Measurements from ENCODE around the gene LTBP3.

The LTBP3 gene

GRCh38 chr11:65578134-65578533 lies 20.0 kb upstream of the LTBP3 start:
- H3K4me3 ChIP-seq (ENCODE audit: low read depth, low read length): no peak overlapping the region

GRCh38 chr11:65577756-65578109 lies 19.6 kb upstream of the LTBP3 start:
- H3K9me3 ChIP-seq (ENCODE audit: severe bottlenecking): no peaks in the 10 kb centered on the region
- TF ChIP-seq, protein P1, sequence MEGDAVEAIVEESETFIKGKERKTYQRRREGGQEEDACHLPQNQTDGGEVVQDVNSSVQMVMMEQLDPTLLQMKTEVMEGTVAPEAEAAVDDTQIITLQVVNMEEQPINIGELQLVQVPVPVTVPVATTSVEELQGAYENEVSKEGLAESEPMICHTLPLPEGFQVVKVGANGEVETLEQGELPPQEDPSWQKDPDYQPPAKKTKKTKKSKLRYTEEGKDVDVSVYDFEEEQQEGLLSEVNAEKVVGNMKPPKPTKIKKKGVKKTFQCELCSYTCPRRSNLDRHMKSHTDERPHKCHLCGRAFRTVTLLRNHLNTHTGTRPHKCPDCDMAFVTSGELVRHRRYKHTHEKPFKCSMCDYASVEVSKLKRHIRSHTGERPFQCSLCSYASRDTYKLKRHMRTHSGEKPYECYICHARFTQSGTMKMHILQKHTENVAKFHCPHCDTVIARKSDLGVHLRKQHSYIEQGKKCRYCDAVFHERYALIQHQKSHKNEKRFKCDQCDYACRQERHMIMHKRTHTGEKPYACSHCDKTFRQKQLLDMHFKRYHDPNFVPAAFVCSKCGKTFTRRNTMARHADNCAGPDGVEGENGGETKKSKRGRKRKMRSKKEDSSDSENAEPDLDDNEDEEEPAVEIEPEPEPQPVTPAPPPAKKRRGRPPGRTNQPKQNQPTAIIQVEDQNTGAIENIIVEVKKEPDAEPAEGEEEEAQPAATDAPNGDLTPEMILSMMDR (IDR thresholded peaks at IDR 0.05; ENCODE audit: low read depth, low read length): no peak
- DNase-seq: no peak
- no peaks in the 10 kb centered on the region for H3K27me3 ChIP-seq (ENCODE audit: insufficient read depth, low read depth, severe bottlenecking)
- peaks cover 18% of the 10 kb centered on the region for H3K36me3 ChIP-seq
- H3K27ac ChIP-seq: no peak overlapping the region
- no peak overlapping the region for H3K4me3 ChIP-seq (ENCODE audit: low read depth, low read length)

More at GRCh38 chr11:65578134-65578533, 20.0 kb upstream of the LTBP3 start:
- DNase-seq: no peak
- Histone ChIP-seq H3K27ac (no peak overlapping the region), H3K9me3 (ENCODE audit: severe bottlenecking) (no peaks in the 10 kb centered on the region), H3K27me3 (ENCODE audit: insufficient read depth, low read depth, severe bottlenecking) (no peaks in the 10 kb centered on the region), H3K36me3 (peaks cover 18% of the 10 kb centered on the region)
- TF ChIP-seq, protein P1 (IDR thresholded peaks at IDR 0.05; ENCODE audit: low read depth, low read length): no peak

DNA sequence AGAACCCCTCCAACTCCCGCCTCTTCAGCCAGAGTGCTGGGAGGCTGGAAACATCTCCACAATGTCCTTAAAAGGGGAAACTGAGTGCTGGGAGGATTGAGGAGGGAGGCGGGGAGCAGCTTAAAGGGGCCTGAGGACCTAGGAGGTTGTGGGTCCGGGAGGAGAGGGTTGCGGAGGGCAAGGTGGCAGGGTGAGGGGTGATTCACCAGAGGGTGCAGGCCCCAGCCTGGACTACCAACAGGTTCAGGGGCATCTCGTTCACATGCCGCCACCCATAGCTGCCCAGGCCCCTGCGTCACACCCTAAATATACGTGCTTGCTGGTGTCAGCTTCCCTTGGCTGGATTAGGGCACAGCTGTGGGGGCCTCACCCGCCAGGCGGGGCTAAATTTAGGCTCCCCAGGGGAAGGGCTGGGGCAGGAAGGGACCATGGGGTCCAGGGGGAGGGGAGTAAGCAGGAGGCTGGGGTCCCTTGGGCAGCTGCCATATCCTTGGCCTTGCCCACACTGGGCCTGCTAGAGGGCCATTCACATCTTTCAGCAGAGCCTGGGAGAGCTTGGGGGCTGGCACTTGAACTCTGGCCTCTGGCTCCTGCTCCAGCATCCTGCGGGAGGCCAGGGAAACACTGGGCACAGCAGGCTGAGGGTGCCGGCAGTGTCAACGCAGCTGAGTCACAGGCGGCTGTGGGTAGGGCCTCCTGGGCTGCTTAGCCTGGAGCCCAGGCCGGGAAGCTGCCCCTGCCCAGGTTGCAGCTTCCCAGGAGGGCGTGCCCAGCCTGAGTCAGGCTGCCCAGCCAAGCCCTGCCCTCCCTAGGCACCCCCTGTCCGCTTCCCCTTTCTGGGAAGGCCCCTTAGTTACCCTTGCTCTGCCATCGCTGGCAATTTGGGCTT lies 19.0 kb upstream of the LTBP3 start:
- Histone ChIP-seq H3K27ac (no peak overlapping the region), H3K9me3 (ENCODE audit: severe bottlenecking) (no peaks in the 10 kb centered on the region), H3K36me3 (peaks cover 18% of the 10 kb centered on the region), H3K27me3 (ENCODE audit: insufficient read depth, low read depth, severe bottlenecking) (no peaks in the 10 kb centered on the region), H3K4me3 (ENCODE audit: low read depth, low read length) (peak overlapping the region; percentile 58)
- TF ChIP-seq, protein P1 (IDR thresholded peaks at IDR 0.05; ENCODE audit: low read depth, low read length): no peak
- no peak for DNase-seq

GRCh38 chr11:65576232-65576866 lies 18.2 kb upstream of the LTBP3 start:
- no peak for DNase-seq
- no peaks in the 10 kb centered on the region for H3K27me3 ChIP-seq (ENCODE audit: insufficient read depth, low read depth, severe bottlenecking)
- TF ChIP-seq, protein P1 (IDR thresholded peaks at IDR 0.05; ENCODE audit: low read depth, low read length): no peak
- peaks cover 18% of the 10 kb centered on the region for H3K36me3 ChIP-seq
- no peaks in the 10 kb centered on the region for H3K9me3 ChIP-seq (ENCODE audit: severe bottlenecking)
- H3K4me3 ChIP-seq (ENCODE audit: low read depth, low read length): peak overlapping the region; percentile 58
- peak overlapping the region; percentile 43; the same call in 1 of the 2 replicates for H3K27ac ChIP-seq

DNA sequence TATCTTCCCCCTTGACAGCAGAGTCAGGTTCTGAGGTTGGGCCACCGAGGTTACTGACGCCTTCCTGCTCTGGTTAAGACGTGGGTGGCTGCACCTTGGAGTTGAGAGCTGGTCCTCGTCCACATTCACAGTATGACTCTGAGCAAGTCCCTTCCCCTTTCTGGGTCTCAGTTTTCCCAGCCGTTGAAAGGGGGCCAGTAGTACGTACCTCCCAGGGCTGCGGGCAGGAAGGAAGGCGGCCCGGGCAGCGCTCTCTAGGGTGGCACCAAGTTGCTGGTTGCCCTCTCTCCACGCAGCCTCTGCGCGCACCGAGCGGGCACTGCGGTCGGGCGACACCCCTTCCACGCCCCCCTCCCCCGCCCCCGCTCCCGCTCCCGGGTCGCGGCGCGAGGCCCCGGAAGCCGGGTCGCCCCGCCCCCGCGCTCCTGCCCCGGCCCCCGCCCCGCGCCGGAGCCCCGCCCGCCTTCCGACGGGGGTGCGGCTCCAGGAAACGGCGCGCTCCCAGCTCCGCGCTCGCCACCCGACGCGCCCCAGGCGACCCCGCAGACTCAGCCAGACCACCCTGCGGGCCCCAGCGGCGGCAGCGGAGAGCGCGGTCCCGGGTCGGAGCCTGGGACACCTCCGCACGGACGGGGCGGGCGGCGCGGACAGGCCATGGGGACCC lies 17.5 kb upstream of the LTBP3 start, which contains the start of gene EHBP1L1:
Gene EHBP1L1 (plus strand): TSS at position 486 of the 664 bp plus-strand sequence. CDS start 250 bp downstream, outside the sequence.
- TF ChIP-seq, protein P1 (IDR thresholded peaks at IDR 0.05; ENCODE audit: low read depth, low read length): no peak
- Histone ChIP-seq H3K4me3 (ENCODE audit: low read depth, low read length) (peak within 1 kb of the TSS; percentile 58), H3K36me3 (peaks cover 18% of the 10 kb centered on the region), H3K27ac (peak within 1 kb of the TSS; percentile 74; the same call in 1 of the 2 replicates), H3K9me3 (ENCODE audit: severe bottlenecking) (no peaks in the 10 kb centered on the region), H3K27me3 (ENCODE audit: insufficient read depth, low read depth, severe bottlenecking) (no peaks in the 10 kb centered on the region)
- peak; percentile 55 for DNase-seq

Data from WERI-Rb-1 (cell line).